A549 (cell line): Measurements from ENCODE around the gene PIN1. TPM values are rescaled to one million over a fixed set of nuclear protein-coding genes. Genes with fewer than 3 reads are reported as not detected.
"Not testable (repeated sequence)": the region's sequence is repeated elsewhere in the genome, so short reads cannot be mapped to it uniquely, and the experiment has no call there.

Source experiments
- ATAC-seq, 2 experiments: fragments of 200-7000 bp in 1 of 2; fragments of >200 bp in 1 of 2; cut with Nextera tagmentation in 1 of 2; cut with Tn5 transposase in 1 of 2; 3 replicates each; pipeline versions ENCODE4 v1.8.0 to v1.9.1; 2018 to 2020; ENCODE audit warnings: mild to moderate bottlenecking in 1 of 2, moderate library complexity in 1 of 2
- CTCF ChIA-PET: fragments of 300-600 bp; sonication (Branson Sonifier 250); formaldehyde crosslinking; extraction: SDS; loops from one replicate; lab custom pipeline; 2021; ENCODE audit warnings: antibody characterized with exemption, inconsistent platforms; lab: Yijun Ruan, JAX
- POLR2A ChIA-PET: fragments of 350-600 bp; formaldehyde crosslinking; extraction: SDS; loops from one replicate; lab custom pipeline; 2021; ENCODE audit warnings: antibody characterized with exemption, inconsistent platforms; lab: Yijun Ruan, JAX
- DNase-seq, 2 experiments: peaks; one replicate each; pipeline versions ENCODE4 v3.0.0 to v3.0.0-alpha.2; 2011 to 2016; ENCODE audit warnings: low read depth in 1 of 2, low spot score in 1 of 2
- FAIRE-seq: peaks from 2 replicates; lab custom pipeline; 2011; peaks lifted over from hg19 to GRCh38; lab: Jason Lieb, UNC
- H3K27ac ChIP-seq, 2 experiments: fragments of >200 bp; sonication (Bioruptor Twin); formaldehyde crosslinking; 3 replicates each; pipeline ENCODE4 v1.5.1; 2016 to 2017
- H3K4me1 ChIP-seq: fragments of >200 bp; sonication (Bioruptor Twin); formaldehyde crosslinking; 3 replicates; pipeline ENCODE4 v1.6.1; 2016
- H3K4me2 ChIP-seq: fragments of >200 bp; sonication (Bioruptor Twin); formaldehyde crosslinking; 3 replicates; pipeline ENCODE4 v1.6.1; 2016
- H3K4me3 ChIP-seq: fragments of >200 bp; sonication (Bioruptor Twin); formaldehyde crosslinking; 3 replicates; pipeline ENCODE4 v1.5.1; 2016
- H3K9me3 ChIP-seq: fragments of >200 bp; sonication (Bioruptor Twin); formaldehyde crosslinking; 3 replicates; pipeline ENCODE4 v1.6.1; 2016
- EP300 ChIP-seq, 2 experiments: fragments of >200 bp; sonication (Bioruptor Twin); formaldehyde crosslinking; IDR thresholded peaks; 2 replicates in 1 of 2; 3 replicates in 1 of 2; pipeline ENCODE4 v1.6.1; 2016 to 2017
- FOSB ChIP-seq: fragments of 250-450 bp; sonication (Bioruptor Pico); IDR thresholded peaks from 2 replicates; pipeline ENCODE4 v1.5.0; 2020; ENCODE audit warnings: mild to moderate bottlenecking, moderate library complexity
- HDAC2 ChIP-seq: fragments of 200-600 bp; sonication (generic); IDR thresholded peaks from 2 replicates; pipeline ENCODE4 v1.6.1; 2016
- HEYL ChIP-seq: fragments of 250-450 bp; sonication (Bioruptor Pico); IDR thresholded peaks from 2 replicates; pipeline ENCODE4 v1.8.0; 2021; ENCODE audit warnings: mild to moderate bottlenecking, moderate library complexity
- HOXB13 ChIP-seq: fragments of 250-450 bp; sonication (Bioruptor Pico); IDR thresholded peaks from 2 replicates; pipeline ENCODE4 v1.5.0; 2020; ENCODE audit warnings: low read depth, mild to moderate bottlenecking, moderate library complexity
- JUN ChIP-seq, 2 experiments: fragments of >200 bp; sonication (Bioruptor Twin); formaldehyde crosslinking; IDR thresholded peaks; 2 replicates in 1 of 2; 3 replicates in 1 of 2; pipeline ENCODE4 v1.6.1; 2016 to 2017
- KDM1A ChIP-seq: fragments of 200-600 bp; sonication (generic); IDR thresholded peaks from 2 replicates; pipeline ENCODE4 v1.6.1; 2016; ENCODE audit warnings: low read depth, mild to moderate bottlenecking
- KDM5A ChIP-seq: fragments of 200-600 bp; sonication (generic); IDR thresholded peaks from 2 replicates; pipeline ENCODE4 v1.6.1; 2016; ENCODE audit warnings: antibody characterized with exemption, mild to moderate bottlenecking
- MAFK ChIP-seq: fragments of 450-650 bp; IDR thresholded peaks from 2 replicates; pipeline ENCODE4 v1.6.1; 2014; ENCODE audit not compliant: partially characterized antibody
- MYC ChIP-seq: IDR thresholded peaks from 2 replicates; pipeline ENCODE4 v1.6.1; 2012; ENCODE audit warnings: mild to moderate bottlenecking, inconsistent platforms, low read length, improper control_type of control experiment, borderline replicate concordance
- NR3C1 ChIP-seq: fragments of >200 bp; sonication (Bioruptor Twin); formaldehyde crosslinking; IDR thresholded peaks from 3 replicates; pipeline ENCODE4 v1.6.1; 2017
- PHF8 ChIP-seq: fragments of 200-600 bp; sonication (generic); IDR thresholded peaks from 2 replicates; pipeline ENCODE4 v1.6.1; 2016; ENCODE audit warnings: low read depth, mild to moderate bottlenecking, antibody characterized with exemption, moderate library complexity, borderline replicate concordance
- POLR2A ChIP-seq: IDR thresholded peaks from 2 replicates; pipeline ENCODE4 v1.6.1; 2012; ENCODE audit warnings: mild to moderate bottlenecking, low read length
- POLR2AphosphoS2 ChIP-seq: conservative IDR thresholded peaks from 2 replicates; pipeline ENCODE4 v1.6.1; 2012; ENCODE audit warnings: low read length, improper control_type of control experiment, inconsistent platforms
- RARB ChIP-seq: fragments of 250-450 bp; sonication (Bioruptor Pico); IDR thresholded peaks from 2 replicates; pipeline ENCODE4 v1.8.0; 2021; ENCODE audit warnings: mild to moderate bottlenecking, moderate library complexity
- SMC3 ChIP-seq: fragments of >200 bp; sonication (Bioruptor Twin); formaldehyde crosslinking; IDR thresholded peaks from 3 replicates; pipeline ENCODE4 v1.6.1; 2018; ENCODE audit warnings: inconsistent platforms
- ZC3H11A ChIP-seq: fragments of 450-650 bp; IDR thresholded peaks from 2 replicates; pipeline ENCODE4 v1.6.1; 2014; ENCODE audit warnings: antibody characterized with exemption, mild to moderate bottlenecking
- ZFP36 ChIP-seq: fragments of 450-650 bp; IDR thresholded peaks from 2 replicates; pipeline ENCODE4 v1.6.1; 2014; ENCODE audit warnings: borderline replicate concordance; ENCODE audit not compliant: partially characterized antibody
- ZNF302 ChIP-seq: fragments of 250-450 bp; sonication (Bioruptor Pico); IDR thresholded peaks from 2 replicates; pipeline ENCODE4 v1.9.0; 2021; ENCODE audit warnings: inconsistent platforms, mild to moderate bottlenecking, moderate library complexity
- WGBS: methylation state at CpG from one replicate; pipeline ENCODE4 v1.1.6; 2017; ENCODE audit errors: missing lambda C conversion rate; 5-methylcytosine and 5-hydroxymethylcytosine counted together
- polyA plus RNA-seq, 4 experiments: library from polyadenylated mRNA; depleted of rRNA in 3 of 4; stranded (reverse); fragments of >200 nt; fragmentation: RNase III in 1 of 4; extraction: RNeasy Plus Mini Kit Qiagen cat#74134 plus additional on column Dnase treatment in 1 of 4; gene quantifications; 2 replicates in 3 of 4; 3 replicates in 1 of 4; pipeline ENCODE4 v1.2.3, GENCODE V29; 2011 to 2017
- TF ChIP-seq, protein P1 (sequence below): IDR thresholded peaks from 2 replicates; pipeline ENCODE4 v1.6.1; 2012
- TF ChIP-seq, protein P2 (sequence below): IDR thresholded peaks from 2 replicates; pipeline ENCODE4 v1.6.1; 2012; ENCODE audit warnings: low read depth, borderline replicate concordance
- TF ChIP-seq, protein P3 (sequence below): fragments of >200 bp; sonication (Bioruptor Twin); formaldehyde crosslinking; IDR thresholded peaks from 3 replicates; pipeline ENCODE4 v1.6.1; 2016
- TF ChIP-seq, protein P4 (sequence below): fragments of >200 bp; sonication (Bioruptor Twin); formaldehyde crosslinking; IDR thresholded peaks from 2 replicates; pipeline ENCODE4 v1.6.1; 2016

The PIN1 gene
- polyA plus RNA-seq, 2 of the 4 experiments (the other 2 are of a cell fraction), result 30.0 to 58.5 TPM

DNA sequence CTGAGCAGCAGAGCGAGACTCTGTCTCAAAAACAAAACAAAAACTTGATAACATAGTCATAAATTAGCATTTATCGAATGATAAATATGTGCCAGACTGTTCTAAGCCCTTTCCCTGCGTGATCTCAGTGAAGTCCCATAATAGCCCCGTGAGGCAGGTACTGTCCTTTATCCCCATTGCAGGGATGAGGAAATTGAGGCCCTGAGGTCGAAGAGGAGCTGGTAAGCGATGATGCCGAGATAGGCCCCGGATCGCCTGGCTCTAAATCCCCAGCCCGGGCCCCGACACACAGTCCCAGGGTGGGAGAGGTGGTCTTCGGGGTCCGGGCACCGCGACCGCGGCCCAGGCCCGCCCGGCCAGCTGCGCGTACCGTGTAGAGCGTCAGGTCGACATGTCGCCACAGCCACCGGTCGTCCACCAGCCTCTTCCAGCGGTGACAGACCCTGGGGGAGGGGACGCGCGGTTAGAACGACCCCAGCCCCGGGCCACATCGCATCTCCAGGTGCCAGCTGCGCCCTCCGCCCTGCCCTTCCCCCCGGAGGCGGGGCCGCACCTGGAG is 16.9 kb upstream of the PIN1 start:
- ChIA-PET CTCF (no interaction called here), POLR2A (interaction anchor here (0.5 to 1.2 kb wide), 2 partner anchors 9 to 21 kb away, joined by 3 to 11 read pairs; partner anchors contain the start of gene UBL5)
- ATAC-seq (peak in 1 of 2 experiments; percentile 3; a peak in 3 of 6 replicates), FAIRE-seq (no peak), DNase-seq (no peak)
- H3K4me3 ChIP-seq, result peak overlapping the region; percentile 80
- H3K4me1 ChIP-seq, result peaks cover 8% of the 10 kb centered on the region
- peak overlapping the region; percentile 83 to 96 for H3K27ac ChIP-seq
- TF ChIP-seq RARB (CRISPR knock-in tag) (no peak), ZC3H11A (no peak), KDM5A (peak; percentile 93), HDAC2 (peak; percentile 51; the same call in 1 of the 2 replicates)
- peak overlapping the region; percentile 77 for H3K4me2 ChIP-seq
- 19% methylated on average over 9 of the region's 39 CpGs for WGBS
- H3K9me3 ChIP-seq, result no peaks in the 10 kb centered on the region

- peak within 1 kb of the TSS; percentile 77 for H3K4me2 ChIP-seq
- TF ChIP-seq JUN (IDR thresholded peaks at IDR 0.05) (peak; percentile 42 to 78; a peak in 2 of 5 replicates), PHF8 (peak; percentile 61), KDM1A (no peak), ZFP36 (no peak), HEYL (CRISPR knock-in tag) (no peak), POLR2AphosphoS2 (no peak), FOSB (no peak), POLR2A (peak; percentile 75), MYC (0 out of 2 replicates have a peak, but pooled peaks have one; percentile 26), NR3C1 (no peak), HOXB13 (no peak), MAFK (no peak), KDM5A (no peak), EP300 (IDR thresholded peaks at IDR 0.05) (no peak), ZC3H11A (no peak)
- TF ChIP-seq, protein P1, sequence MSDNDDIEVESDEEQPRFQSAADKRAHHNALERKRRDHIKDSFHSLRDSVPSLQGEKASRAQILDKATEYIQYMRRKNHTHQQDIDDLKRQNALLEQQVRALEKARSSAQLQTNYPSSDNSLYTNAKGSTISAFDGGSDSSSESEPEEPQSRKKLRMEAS, result peak; percentile 58
- TF ChIP-seq, protein P2, sequence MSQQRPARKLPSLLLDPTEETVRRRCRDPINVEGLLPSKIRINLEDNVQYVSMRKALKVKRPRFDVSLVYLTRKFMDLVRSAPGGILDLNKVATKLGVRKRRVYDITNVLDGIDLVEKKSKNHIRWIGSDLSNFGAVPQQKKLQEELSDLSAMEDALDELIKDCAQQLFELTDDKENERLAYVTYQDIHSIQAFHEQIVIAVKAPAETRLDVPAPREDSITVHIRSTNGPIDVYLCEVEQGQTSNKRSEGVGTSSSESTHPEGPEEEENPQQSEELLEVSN, result no peak; the same call in 1 of the 2 replicates
- TF ChIP-seq, protein P3, sequence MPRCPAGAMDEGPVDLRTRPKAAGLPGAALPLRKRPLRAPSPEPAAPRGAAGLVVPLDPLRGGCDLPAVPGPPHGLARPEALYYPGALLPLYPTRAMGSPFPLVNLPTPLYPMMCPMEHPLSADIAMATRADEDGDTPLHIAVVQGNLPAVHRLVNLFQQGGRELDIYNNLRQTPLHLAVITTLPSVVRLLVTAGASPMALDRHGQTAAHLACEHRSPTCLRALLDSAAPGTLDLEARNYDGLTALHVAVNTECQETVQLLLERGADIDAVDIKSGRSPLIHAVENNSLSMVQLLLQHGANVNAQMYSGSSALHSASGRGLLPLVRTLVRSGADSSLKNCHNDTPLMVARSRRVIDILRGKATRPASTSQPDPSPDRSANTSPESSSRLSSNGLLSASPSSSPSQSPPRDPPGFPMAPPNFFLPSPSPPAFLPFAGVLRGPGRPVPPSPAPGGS, result 0 out of 3 replicates have a peak, but pooled peaks have one; percentile 34
- TF ChIP-seq, all 56 proteins: peak for 6
- FAIRE-seq, result no peak
- H3K4me1 ChIP-seq, result peaks cover 8% of the 10 kb centered on the region
- no peaks in the 10 kb centered on the region for H3K9me3 ChIP-seq
- peak within 1 kb of the TSS; percentile 80 for H3K4me3 ChIP-seq
- ChIA-PET POLR2A (interaction anchor here (0.5 to 1.2 kb wide), 6 partner anchors 9 to 1295 kb away, joined by 3 to 11 read pairs (median 3); partner anchors contain the start of genes PIN1 and UBL5), CTCF (no interaction called here)
- WGBS, result under 1% methylated on average over 18 of the region's 82 CpGs
- peak; percentile 88 to 91 for ATAC-seq
- peak; percentile 54 to 99 for DNase-seq
- peak within 1 kb of the TSS; percentile 83 to 96 for H3K27ac ChIP-seq
These were observed 16.2 kb upstream of the PIN1 start, which contains the start of gene FBXL12 for GRCh38 chr19:9818734-9819595. TSS of gene FBXL12 (minus strand) at chr19:9819079. CDS start at chr19:9818813, 266 bp downstream.

DNA sequence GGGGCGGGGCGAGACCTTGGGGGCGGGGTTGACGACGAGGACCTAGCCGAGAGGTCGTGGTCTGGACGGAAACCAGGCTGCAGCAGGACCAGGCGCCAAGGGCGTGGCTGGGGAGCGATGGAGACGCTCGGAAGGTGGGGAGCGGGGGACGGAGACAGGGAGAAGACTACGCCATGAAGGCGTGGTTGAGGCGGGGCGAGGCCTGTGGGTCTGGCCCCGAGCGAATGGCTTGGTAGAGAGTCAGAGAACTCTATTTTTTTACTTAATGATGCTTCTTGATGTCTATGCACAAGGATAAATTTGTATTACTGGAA is 15.6 kb upstream of the PIN1 start:
- peak in 1 of 2 experiments; percentile 76 for DNase-seq
- 0% methylated on average over 11 of the region's 21 CpGs for WGBS

GRCh38 chr19:9820034-9820433 is 15.1 kb upstream of the PIN1 start:
- POLR2A ChIA-PET, CTCF ChIA-PET, DNase-seq, H3K9me3 ChIP-seq, FAIRE-seq, H3K4me1 ChIP-seq, ATAC-seq: not testable (repeated sequence)
- Histone ChIP-seq H3K27ac (peak overlapping the region; percentile 66 to 78; a peak in 5 of 6 replicates), H3K4me2 (peak overlapping the region; percentile 69), H3K4me3 (0 out of 3 replicates have a peak overlapping the region, but pooled peaks have one; percentile 10)
- 91% methylated on average over 7 of the region's 8 CpGs for WGBS

More for the DNA sequence above, 15.6 kb upstream of the PIN1 start:
- Histone ChIP-seq H3K27ac (peak overlapping the region; percentile 66 to 78; a peak in 5 of 6 replicates), H3K4me1 (peaks cover 8% of the 10 kb centered on the region), H3K4me2 (peak overlapping the region; percentile 69), H3K4me3 (0 out of 3 replicates have a peak overlapping the region, but pooled peaks have one; percentile 10), H3K9me3 (no peaks in the 10 kb centered on the region)
- ATAC-seq (peak; percentile 90 to 93), FAIRE-seq (no peak)
- POLR2A ChIA-PET, result interaction anchor here (0.5 to 1.2 kb wide), 4 partner anchors 8 to 1296 kb away, joined by 3 to 11 read pairs (median 3); partner anchors contain the start of genes PIN1 and UBL5
- TF ChIP-seq ZNF302 (CRISPR knock-in tag), result no peak
- TF ChIP-seq, protein P1, result 0 out of 2 replicates have a peak, but pooled peaks have one; percentile 5
- no peak for TF ChIP-seq SMC3
- TF ChIP-seq, protein P4, sequence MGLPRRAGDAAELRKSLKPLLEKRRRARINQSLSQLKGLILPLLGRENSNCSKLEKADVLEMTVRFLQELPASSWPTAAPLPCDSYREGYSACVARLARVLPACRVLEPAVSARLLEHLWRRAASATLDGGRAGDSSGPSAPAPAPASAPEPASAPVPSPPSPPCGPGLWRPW, result no peak
- CTCF ChIA-PET, result no interaction called here
